Right cardiac atrium (tissue), 5 donors: ENCODE measurements around the gene GARRE1. TPM values are rescaled to one million over a fixed set of nuclear protein-coding genes. Genes with fewer than 3 reads are reported as not detected.

ENCODE experiments used
- ATAC-seq, 2 donors: fragments of 200-7000 bp; cut with Tn5 transposase; one replicate each; pipeline versions ENCODE4 v1.8.0 to v1.9.1; 2020; ENCODE audit warnings: moderate library complexity in 2 of 2, mild to moderate bottlenecking in 1 of 2
- DNase-seq, 3 donors: peaks; one replicate each; pipeline ENCODE4 v3.0.0-alpha.2; 2020
- H3K27ac ChIP-seq: one replicate; pipeline ENCODE4 v1.5.1; 2013; ENCODE audit warnings: mild to moderate bottlenecking, low read length, control low read depth, moderate library complexity
- H3K27me3 ChIP-seq: one replicate; pipeline ENCODE4 v1.6.1; 2013; ENCODE audit not compliant: control insufficient read depth, insufficient read depth
- H3K4me1 ChIP-seq: one replicate; pipeline ENCODE4 v1.6.1; 2013; ENCODE audit warnings: low read length; ENCODE audit not compliant: control insufficient read depth, insufficient read depth
- H3K4me3 ChIP-seq: one replicate; pipeline ENCODE4 v1.5.1; 2013; ENCODE audit warnings: low read length, control low read depth
- H3K9me3 ChIP-seq: one replicate; pipeline ENCODE4 v1.6.1; 2013; ENCODE audit warnings: low read length; ENCODE audit not compliant: control insufficient read depth
- WGBS: extraction: QIAGEN DNeasy Blood & Tissue Kit; methylation state at CpG from one replicate; pipeline ENCODE4 v1.1.7; 2013; 5-methylcytosine and 5-hydroxymethylcytosine counted together
- intact Hi-C, 4 donors: fragments of 100-400 bp; cut with DNase I; formaldehyde crosslinking; loops; one replicate each; pipeline versions ENCODE4 v1.11.0 to v1.14.0; 2022 to 2023
- polyA plus RNA-seq: library from polyadenylated mRNA; stranded (reverse); fragments of 200-250 nt; gene quantifications from one replicate; pipeline ENCODE4 v1.2.3, GENCODE V29; 2013
- total RNA-seq, 4 donors: library from RNA; stranded (reverse); fragmentation: NEBNext Ultra II Directional; extraction: Animal tissue kit (Norgen Biotek cat#: 25700); gene quantifications; one replicate each; pipeline ENCODE4 v1.2.1, GENCODE V29; 2021
- donor health status: healthy with polysubstance abuse.
- donor health status: DM: no; HTN: yes; CAD: no.
- donor health status: DM: no; HTN: no; CAD: no.
- donor health status: DM: no; HTN: yes; CAD: no; lungs with severe emphysema.
- donor health status: DM: yes; HTN: yes; CAD: no.

GARRE1 gene
- total and polyA plus RNA-seq, 5 donors, result 10.6 to 22.7 (median 22.0) TPM

GRCh38 chr19:34218818-34219164, 35.6 kb upstream of the GARRE1 start:
- intact Hi-C loops, result no loop called here
- no peak overlapping the region for H3K27ac ChIP-seq
- WGBS, result 58% methylated on average over 2 of the region's 2 CpGs
- H3K27me3 ChIP-seq, result no peaks in the 10 kb centered on the region
- H3K4me3 ChIP-seq, result no peak overlapping the region
- DNase-seq (no peak), ATAC-seq (no peak)
- H3K9me3 ChIP-seq, result no peaks in the 10 kb centered on the region
- no peaks in the 10 kb centered on the region for H3K4me1 ChIP-seq

DNA sequence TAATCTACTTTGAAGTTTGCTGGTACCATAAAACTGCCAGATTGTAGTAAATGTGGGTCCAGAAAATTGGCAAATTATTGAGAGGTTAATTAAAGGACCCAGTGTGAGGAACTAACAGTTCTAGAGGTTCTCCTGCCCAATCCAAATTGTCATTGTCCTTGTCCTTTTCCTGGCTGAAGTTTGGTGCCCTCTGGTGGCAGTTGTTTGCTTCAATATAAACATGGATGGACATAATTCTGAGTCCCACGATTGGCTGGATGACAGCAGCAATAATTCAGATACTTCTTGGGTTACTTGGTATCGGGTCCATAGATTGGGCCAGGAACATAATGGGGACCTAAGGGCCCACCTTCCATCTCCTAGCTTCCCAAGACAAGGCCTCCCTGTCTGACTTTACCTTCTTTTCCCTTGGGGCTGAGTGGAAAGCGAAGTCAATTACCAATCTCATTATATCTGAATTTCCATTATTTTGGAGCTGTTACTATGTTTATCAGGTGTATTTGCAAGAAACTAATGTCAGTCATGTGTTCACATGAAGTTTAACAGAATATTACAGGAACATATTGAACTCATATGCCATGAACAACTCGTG, 33.8 kb upstream of the GARRE1 start:
- intact Hi-C loops, result no loop called here
- 67% methylated on average over 4 of the region's 4 CpGs for WGBS
- DNase-seq (peak in 2 of 3 donors; percentile 55 to 71), ATAC-seq (peak; percentile 55 to 57)
- Histone ChIP-seq H3K9me3 (no peaks in the 10 kb centered on the region), H3K4me3 (no peak overlapping the region), H3K4me1 (no peaks in the 10 kb centered on the region), H3K27me3 (no peaks in the 10 kb centered on the region), H3K27ac (no peak overlapping the region)

- ATAC-seq (no peak), DNase-seq (no peak)
- intact Hi-C loops, result no loop called here
- H3K9me3 ChIP-seq, result no peaks in the 10 kb centered on the region
- no peak overlapping the region for H3K27ac ChIP-seq
- 79% methylated on average over 1 of the region's 1 CpG for WGBS
- H3K4me1 ChIP-seq, result no peaks in the 10 kb centered on the region
- no peak overlapping the region for H3K4me3 ChIP-seq
- H3K27me3 ChIP-seq, result no peaks in the 10 kb centered on the region
Observed at GRCh38 chr19:34222386-34222785, 32.0 kb upstream of the GARRE1 start.

- no peaks in the 10 kb centered on the region for H3K9me3 ChIP-seq
- H3K27me3 ChIP-seq, result no peaks in the 10 kb centered on the region
- no peak overlapping the region for H3K4me3 ChIP-seq
- no peak for ATAC-seq
- H3K4me1 ChIP-seq, result no peaks in the 10 kb centered on the region
- H3K27ac ChIP-seq, result no peak overlapping the region
- 88% methylated on average over 2 of the region's 2 CpGs for WGBS
- DNase-seq, result no peak
- intact Hi-C loops, result no loop called here
Observed at GRCh38 chr19:34224996-34225658, 29.2 kb upstream of the GARRE1 start.

GRCh38 chr19:34225659-34226015, 28.7 kb upstream of the GARRE1 start:
- H3K27ac ChIP-seq, result no peak overlapping the region
- no peaks in the 10 kb centered on the region for H3K4me1 ChIP-seq
- intact Hi-C loops, result no loop called here
- DNase-seq (no peak), ATAC-seq (no peak)
- H3K4me3 ChIP-seq, result no peak overlapping the region
- H3K27me3 ChIP-seq, result no peaks in the 10 kb centered on the region
- no peaks in the 10 kb centered on the region for H3K9me3 ChIP-seq

DNA sequence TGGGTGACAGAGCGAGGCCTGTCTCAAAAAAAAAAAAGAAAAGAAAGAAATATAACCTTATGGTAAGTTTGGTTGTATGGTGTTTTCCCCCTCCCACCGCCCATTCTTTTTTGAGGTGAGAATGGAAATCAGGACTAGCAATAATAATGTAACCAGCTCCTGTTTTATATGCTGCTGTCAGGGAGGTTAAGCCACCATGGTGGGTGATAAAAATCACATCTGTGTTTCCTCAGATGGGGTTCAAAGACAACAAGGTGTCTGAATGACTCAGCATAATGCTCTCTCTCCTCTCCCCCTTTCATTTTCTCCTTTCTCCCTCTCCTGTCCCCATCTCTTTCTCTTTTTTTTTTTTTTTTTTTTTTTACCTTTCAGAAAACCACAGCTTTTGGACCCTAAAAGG, 28.3 kb upstream of the GARRE1 start:
- DNase-seq (no peak), ATAC-seq (no peak)
- Histone ChIP-seq H3K27ac (no peak overlapping the region), H3K9me3 (no peaks in the 10 kb centered on the region), H3K4me3 (no peak overlapping the region), H3K4me1 (no peaks in the 10 kb centered on the region), H3K27me3 (no peaks in the 10 kb centered on the region)
- 99% methylated on average over 2 of the region's 2 CpGs for WGBS
- intact Hi-C loops, result no loop called here

DNA sequence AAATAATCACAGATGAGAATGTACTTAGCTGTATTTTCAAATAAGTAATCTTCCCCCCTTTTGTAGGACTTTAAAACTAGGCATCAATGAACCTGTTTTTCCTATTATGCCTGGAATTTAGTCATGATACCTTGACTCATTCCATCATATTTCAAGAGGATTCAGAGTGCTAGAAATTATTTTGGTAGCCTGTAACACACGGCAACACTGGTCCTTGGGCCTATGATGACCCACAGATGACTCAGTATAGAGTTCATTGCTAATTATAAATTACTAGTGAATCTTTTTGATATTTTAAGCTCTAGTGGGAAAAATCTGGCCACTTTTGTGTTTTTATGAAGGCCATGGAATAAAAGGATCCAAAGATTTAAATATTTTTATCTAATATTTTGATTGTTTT, 26.0 kb upstream of the GARRE1 start:
- no peak overlapping the region for H3K4me3 ChIP-seq
- no peaks in the 10 kb centered on the region for H3K9me3 ChIP-seq
- intact Hi-C loops, result no loop called here
- H3K4me1 ChIP-seq, result peaks cover 6% of the 10 kb centered on the region
- 55% methylated on average over 1 of the region's 1 CpG for WGBS
- DNase-seq (no peak), ATAC-seq (no peak)
- no peak overlapping the region for H3K27ac ChIP-seq
- no peaks in the 10 kb centered on the region for H3K27me3 ChIP-seq

DNA sequence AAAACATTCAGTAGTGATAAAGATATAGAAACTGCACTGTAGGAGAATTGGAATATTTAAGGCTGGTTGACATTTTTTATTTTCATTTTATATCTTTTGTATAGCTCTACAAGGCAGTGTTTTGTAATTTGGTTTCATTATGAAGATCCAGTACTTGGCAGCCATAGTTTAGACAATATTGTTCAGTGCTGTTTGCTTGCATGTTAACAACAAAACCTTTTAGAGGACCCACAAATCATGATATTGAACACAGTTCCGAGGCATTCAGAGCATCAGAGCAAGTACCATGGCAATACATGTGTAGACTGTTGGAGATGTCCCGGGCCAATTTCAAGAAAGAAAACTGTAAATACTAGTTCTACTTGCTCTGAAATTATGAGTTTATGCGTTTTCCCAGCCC, 25.6 kb upstream of the GARRE1 start:
- no peaks in the 10 kb centered on the region for H3K9me3 ChIP-seq
- H3K4me3 ChIP-seq, result no peak overlapping the region
- DNase-seq (no peak), ATAC-seq (no peak)
- no peak overlapping the region for H3K27ac ChIP-seq
- 93% methylated on average over 3 of the region's 3 CpGs for WGBS
- no peaks in the 10 kb centered on the region for H3K27me3 ChIP-seq
- H3K4me1 ChIP-seq, result peaks cover 6% of the 10 kb centered on the region
- intact Hi-C loops, result no loop called here

DNA sequence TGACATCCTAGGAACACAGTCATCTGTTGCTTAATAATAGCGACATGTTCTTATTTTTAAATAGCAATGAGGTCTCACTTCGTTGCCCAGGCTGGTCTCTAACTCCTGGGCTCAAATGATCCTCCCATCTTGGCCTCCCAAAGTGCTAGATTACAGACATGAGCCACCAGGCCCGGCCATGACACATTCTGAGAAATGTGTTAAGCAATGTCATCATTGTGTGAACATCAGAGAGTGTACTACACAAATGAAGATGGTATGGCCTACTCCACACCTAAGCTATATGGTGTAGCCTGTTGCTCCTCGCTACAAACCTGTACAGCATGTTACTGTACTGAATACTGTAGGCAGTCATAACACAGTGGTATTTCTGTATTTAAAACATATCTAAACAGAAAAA, 24.6 kb upstream of the GARRE1 start:
- no peaks in the 10 kb centered on the region for H3K9me3 ChIP-seq
- intact Hi-C loops, result no loop called here
- ATAC-seq (no peak), DNase-seq (no peak)
- H3K4me3 ChIP-seq, result no peak overlapping the region
- H3K4me1 ChIP-seq, result peaks cover 6% of the 10 kb centered on the region
- H3K27ac ChIP-seq, result no peak overlapping the region
- no peaks in the 10 kb centered on the region for H3K27me3 ChIP-seq
- WGBS, result 91% methylated on average over 4 of the region's 4 CpGs

- Histone ChIP-seq H3K4me3 (no peak overlapping the region), H3K4me1 (peaks cover 6% of the 10 kb centered on the region), H3K27me3 (no peaks in the 10 kb centered on the region), H3K27ac (no peak overlapping the region), H3K9me3 (no peaks in the 10 kb centered on the region)
- 90% methylated on average over 10 of the region's 10 CpGs for WGBS
- DNase-seq (no peak), ATAC-seq (no peak)
- intact Hi-C loops, result no loop called here
Observed at GRCh38 chr19:34230820-34231219, 23.5 kb upstream of the GARRE1 start.

GRCh38 chr19:34231439-34231838, 22.9 kb upstream of the GARRE1 start:
- intact Hi-C loops, result no loop called here
- no peak overlapping the region for H3K4me3 ChIP-seq
- H3K27ac ChIP-seq, result no peak overlapping the region
- H3K9me3 ChIP-seq, result no peaks in the 10 kb centered on the region
- no peak for ATAC-seq
- no peak for DNase-seq
- H3K4me1 ChIP-seq, result peaks cover 6% of the 10 kb centered on the region
- WGBS, result 94% methylated on average over 4 of the region's 4 CpGs
- H3K27me3 ChIP-seq, result no peaks in the 10 kb centered on the region
